LNCaP clone FGC (cell line): ENCODE measurements around the gene BRIP1.

ENCODE experiments used
- DNase-seq: peaks from one replicate; pipeline ENCODE4 v3.0.0-alpha.2; 2011; ENCODE audit warnings: low read depth
- H3K4me3 ChIP-seq: 2 replicates; pipeline ENCODE4 v1.5.1; 2011; ENCODE audit warnings: mild to moderate bottlenecking, low read depth, low read length, control low read depth
- TF ChIP-seq, protein P1 (sequence below): IDR thresholded peaks from 2 replicates; pipeline ENCODE4 v1.5.1; 2012; ENCODE audit warnings: mild to moderate bottlenecking; ENCODE audit not compliant: control insufficient read depth, insufficient read depth; ENCODE audit errors: extremely low read depth

Gene BRIP1

DNA sequence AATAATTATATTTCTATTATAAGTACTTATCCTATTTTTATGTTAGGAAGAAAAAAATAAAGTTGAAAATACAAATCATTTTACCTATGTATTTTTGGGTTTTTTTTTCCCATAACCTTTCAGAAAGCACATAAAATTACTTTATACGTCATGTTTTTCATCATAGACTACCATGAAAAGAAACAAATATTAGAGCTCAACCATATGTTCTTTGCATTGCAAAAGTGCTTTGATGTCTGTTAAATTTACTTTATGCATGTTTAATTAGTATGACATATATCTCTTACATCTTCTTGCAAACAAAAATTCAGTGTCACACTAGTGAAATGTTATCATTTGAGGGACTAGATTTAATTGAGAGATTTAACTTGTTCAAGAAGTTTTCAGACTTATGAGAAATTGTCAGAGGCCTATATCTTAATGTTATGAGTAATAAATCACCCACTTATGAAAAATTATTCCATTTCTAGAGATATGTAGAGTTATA is 24.0 kb downstream of the BRIP1 start:
- DNase-seq, result no peak
- TF ChIP-seq, protein P1, sequence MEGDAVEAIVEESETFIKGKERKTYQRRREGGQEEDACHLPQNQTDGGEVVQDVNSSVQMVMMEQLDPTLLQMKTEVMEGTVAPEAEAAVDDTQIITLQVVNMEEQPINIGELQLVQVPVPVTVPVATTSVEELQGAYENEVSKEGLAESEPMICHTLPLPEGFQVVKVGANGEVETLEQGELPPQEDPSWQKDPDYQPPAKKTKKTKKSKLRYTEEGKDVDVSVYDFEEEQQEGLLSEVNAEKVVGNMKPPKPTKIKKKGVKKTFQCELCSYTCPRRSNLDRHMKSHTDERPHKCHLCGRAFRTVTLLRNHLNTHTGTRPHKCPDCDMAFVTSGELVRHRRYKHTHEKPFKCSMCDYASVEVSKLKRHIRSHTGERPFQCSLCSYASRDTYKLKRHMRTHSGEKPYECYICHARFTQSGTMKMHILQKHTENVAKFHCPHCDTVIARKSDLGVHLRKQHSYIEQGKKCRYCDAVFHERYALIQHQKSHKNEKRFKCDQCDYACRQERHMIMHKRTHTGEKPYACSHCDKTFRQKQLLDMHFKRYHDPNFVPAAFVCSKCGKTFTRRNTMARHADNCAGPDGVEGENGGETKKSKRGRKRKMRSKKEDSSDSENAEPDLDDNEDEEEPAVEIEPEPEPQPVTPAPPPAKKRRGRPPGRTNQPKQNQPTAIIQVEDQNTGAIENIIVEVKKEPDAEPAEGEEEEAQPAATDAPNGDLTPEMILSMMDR, result no peak
- H3K4me3 ChIP-seq, result no peak overlapping the region

DNA sequence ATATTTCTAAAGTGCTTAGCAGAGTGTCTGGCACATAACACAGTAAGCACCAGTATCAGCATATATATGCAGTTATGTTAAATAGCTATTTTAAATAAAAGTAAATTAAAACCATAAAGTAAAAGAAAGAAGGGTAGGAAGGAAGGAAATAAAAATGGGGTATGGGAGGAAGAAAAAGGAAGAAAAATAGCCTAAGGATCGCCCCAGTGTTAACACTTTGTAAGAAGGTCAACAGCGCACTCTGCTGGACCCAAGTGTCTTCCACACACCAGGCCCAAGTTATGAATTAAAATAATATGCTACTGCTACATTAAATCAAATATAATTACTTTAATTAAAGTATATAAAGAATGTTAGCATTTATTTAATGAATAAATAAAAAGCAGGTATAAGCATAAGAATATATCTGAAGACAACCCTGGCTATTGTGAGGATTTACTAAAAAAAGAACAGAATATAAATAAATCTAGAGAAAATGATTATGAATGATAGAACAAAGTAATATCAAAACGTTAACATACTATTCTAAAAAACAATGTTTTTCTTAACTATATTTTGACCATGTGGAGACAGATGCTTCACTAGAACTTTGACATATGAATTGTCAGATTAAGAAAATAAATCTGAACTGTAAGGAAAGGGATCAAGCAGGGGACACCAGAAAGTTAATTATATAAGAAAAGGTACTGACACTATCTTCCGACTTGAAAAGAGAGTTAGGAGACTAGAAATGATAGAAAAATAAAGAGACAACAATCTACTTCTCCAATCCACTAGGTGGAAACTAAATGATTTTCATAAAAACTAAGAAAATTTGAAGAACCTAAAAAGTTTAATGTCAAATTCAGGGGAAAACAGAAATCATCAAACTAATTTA is 25.9 kb downstream of the BRIP1 start:
- H3K4me3 ChIP-seq, result no peak overlapping the region
- DNase-seq, result peak; percentile 27
- TF ChIP-seq, protein P1, result peak; percentile 82

DNA sequence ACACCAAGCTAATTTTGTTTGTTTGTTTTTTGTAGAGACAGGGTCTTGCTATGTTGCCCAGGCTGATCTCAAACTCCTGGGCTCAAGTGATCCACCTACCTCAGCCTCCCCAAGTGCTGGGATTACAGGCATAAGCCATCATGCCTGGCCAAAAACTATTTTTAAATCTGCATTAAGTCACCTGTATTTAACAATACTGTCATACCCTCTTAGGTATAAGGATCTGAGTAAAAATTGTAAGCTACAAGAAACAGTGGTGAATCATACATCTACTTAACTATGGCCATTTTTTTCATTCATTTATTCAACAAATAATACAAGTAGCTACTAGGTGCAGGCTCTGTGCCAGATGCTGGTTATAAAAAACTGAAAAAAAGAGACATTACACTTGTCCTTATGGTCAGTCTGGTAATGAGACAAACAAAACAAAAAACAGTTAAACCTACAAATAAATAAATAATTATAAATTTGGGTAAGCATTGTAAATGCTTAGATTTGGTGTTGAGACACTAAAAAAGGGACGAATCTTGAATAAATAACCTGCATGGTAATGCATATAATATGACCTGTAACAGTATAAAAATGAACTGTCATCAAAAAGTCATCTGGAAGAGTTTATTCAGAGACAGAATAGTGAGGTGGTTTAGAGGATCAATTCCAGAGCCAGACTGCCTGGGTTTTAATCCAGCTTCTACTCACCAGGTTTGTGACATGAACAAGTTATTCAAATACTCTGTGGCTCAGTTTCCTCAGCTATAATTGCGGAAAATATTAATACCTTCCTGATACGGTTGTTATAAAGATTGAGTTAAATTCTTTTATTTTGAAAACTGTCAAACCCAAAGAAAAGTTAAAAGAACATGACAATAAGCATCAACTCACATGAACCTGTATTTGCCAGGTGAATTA is 26.8 kb downstream of the BRIP1 start:
- no peak for DNase-seq
- H3K4me3 ChIP-seq, result no peak overlapping the region
- TF ChIP-seq, protein P1, result no peak

DNA sequence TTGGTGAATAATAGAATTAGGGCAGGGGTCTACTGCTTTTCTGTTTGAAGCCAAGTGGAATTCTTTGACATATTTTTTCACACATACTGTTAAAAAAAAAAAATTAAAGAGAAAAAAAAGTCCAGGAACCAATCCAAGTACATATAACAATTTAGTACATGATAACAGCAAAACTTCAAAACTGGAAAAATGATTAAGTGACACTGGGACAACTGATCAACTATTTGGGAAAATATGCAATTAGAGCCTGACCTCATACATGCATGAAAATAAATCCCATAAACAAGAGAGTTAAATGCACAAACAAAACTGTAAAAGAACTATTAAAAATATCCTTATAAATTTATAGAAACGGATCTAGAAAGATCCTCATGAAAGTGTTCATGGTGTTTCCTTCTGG is 27.7 kb downstream of the BRIP1 start:
- DNase-seq, result no peak

DNA sequence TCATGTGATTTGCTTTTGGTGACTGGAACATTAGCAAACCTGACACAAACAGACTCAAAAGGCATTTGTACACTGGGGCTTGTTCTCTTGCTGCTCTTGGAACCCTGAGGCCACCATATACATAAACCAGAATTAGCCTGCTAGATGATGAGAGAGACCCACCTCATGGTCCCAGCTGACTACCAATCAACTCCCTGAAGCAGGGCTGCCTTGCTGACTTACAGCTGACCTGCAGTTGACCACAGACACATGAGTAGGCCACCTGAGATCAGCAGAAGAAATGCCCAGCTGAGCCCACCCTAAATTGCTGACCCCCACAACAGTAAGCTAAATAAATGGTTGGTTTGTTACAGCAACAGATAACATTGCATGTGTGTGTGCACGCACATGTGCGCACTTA is 28.7 kb downstream of the BRIP1 start:
- DNase-seq, result no peak
- TF ChIP-seq, protein P1, result no peak
- H3K4me3 ChIP-seq, result no peak overlapping the region

More for the DNA sequence above, 27.7 kb downstream of the BRIP1 start:
- TF ChIP-seq, protein P1, result no peak
- H3K4me3 ChIP-seq, result no peak overlapping the region

DNA sequence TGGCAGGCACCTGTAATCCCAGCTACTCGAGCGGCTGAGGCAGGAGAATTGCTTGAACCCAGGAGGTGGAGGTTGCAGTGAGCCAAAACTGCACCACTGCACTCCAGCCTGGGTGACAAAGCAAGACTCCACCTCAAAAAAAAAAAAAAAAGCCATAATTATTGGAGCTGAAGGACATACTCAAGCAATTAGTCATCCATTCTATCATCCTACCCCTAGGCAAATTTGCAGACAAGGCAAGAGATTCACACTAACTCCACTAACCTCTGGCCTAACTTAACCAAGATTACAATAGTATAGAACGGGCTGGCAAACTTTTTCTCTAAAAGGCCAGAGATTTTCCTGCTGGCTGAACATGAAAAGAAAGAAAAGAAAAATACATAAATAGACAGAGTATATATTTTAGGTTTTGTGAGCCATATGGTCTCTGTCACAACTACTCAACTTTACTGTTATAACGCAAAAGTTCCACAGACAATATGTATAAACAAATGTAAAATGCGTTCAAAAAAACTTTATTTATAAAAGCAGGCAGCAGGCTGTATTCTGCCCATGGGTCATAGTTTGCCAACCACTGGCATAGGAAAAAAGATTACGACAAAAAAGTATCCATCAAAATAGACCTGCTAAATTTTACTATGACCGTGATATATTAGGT is 29.7 kb downstream of the BRIP1 start:
- no peak for DNase-seq
- TF ChIP-seq, protein P1, result no peak
- no peak overlapping the region for H3K4me3 ChIP-seq
